Posterior vena cava (tissue), 2 donors: ENCODE data around the gene CES3. TPM values are rescaled to one million over a fixed set of nuclear protein-coding genes. Genes with fewer than 3 reads are reported as not detected.
A peak's percentile ranks its signal among the peaks of the same experiment; 100 is the strongest.
"Not testable (repeated sequence)": the region's sequence is repeated elsewhere in the genome, so short reads cannot be mapped to it uniquely, and the experiment has no call there.

Experiments
- DNase-seq: peaks from one replicate; pipeline ENCODE4 v3.0.0-alpha.2; 2020; ENCODE audit warnings: low spot score
- intact Hi-C, 2 donors: fragments of 100-400 bp; cut with DNase I; formaldehyde crosslinking; loops; one replicate each; pipeline versions ENCODE4 v1.14.1 to v1.14.2; 2022 to 2023
- total RNA-seq, 2 donors: library from RNA; stranded (reverse); fragmentation: NEBNext Ultra II Directional; extraction: Animal tissue kit (Norgen Biotek cat#: 25700); gene quantifications; one replicate each; pipeline ENCODE4 v1.2.1, GENCODE V29; 2021
- donor health status: DM: yes; HTN: yes; CAD: no.
- donor health status: DM: yes; HTN: yes; CAD: no.

CES3 gene
- total RNA-seq, 2 donors from 2014 or later: 0.10 to 1.3 TPM

DNA sequence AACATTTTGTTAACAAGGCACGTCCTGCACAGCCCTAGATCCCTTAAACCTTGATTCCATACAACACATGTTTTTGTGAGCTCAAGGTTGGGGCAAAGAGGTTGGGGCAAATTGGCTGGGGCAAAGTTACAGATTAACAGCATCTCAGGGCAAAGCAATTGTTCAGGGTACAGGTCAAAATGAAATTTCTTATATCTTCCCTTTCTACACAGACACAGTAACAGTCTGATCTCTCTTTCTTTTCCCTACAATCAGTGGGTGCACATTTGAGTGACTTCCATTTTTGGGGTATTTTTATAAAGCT is 5.0 kb upstream of the CES3 start:
- DNase-seq: not testable (repeated sequence)
- intact Hi-C loops: loop anchor here in 1 of 2 donors (2.0 kb wide), 1 partner anchor 231 kb away; no protein-coding TSS in a partner anchor

DNA sequence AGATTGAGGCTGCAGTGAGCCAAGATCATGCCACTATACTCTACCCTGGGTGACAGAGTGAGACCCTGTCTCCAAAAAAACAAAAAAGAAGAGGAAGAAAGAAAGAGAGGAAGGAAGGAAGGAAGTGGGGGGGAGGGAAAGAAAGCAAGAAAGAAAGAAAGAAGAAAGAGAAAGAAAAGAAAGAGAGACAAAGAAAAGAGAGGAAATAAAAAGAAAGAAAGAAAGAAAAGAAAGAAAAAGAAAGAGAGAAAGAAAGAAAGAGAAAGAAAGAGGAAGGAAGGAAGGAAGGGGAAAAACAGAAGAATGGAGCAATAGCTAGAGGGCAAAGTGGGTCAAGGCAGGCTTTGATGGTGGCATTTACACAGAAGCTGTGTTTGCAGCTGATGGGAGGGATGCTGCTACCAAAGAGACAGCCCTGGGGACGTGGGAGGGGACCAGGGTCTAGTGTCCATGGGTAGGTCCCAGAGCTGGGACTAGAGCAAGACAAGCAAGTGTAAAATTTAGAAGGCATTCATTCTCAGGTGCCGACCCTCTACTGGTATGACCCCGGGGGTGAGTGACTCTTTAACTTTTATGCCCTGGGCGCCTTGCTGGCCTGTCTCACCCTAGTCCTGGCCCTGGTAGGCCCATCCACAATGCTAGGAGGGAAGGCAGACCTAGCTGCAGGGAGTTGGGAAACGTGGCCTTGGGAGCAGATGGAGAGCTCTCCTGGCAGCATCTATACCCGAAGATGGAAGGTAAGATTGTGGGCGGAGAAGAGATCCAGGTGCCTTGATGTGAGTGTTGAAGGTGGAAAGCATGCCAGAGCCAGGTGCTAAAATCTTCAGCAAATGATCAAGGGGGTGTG is 2.0 kb upstream of the CES3 start:
- no peak for DNase-seq
- intact Hi-C loops: no loop called here

DNA sequence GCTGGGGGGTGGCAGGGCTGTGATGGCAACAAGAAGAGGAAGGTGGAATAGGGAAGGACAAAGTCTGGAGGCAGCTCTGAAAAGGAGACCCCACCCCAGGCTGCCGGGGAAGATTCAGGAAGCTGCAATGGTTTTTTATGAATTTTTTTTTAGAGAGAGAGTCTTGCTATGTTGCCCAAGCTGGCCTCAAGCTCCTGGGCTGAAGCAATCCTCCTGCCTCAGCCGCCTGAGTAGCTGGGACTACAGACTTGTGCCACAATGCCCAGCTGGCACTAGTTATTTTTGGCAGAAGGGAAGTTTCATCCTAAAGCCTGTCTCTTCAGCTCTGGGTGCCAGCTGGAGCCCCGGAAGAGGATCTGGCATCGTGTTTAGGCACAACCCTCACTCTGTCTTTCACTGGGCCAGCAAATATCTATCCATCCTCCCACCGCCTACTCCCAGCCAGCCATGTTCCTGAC is 1.3 kb upstream of the CES3 start:
- DNase-seq: peak; percentile 87
- intact Hi-C loops: no loop called here

DNA sequence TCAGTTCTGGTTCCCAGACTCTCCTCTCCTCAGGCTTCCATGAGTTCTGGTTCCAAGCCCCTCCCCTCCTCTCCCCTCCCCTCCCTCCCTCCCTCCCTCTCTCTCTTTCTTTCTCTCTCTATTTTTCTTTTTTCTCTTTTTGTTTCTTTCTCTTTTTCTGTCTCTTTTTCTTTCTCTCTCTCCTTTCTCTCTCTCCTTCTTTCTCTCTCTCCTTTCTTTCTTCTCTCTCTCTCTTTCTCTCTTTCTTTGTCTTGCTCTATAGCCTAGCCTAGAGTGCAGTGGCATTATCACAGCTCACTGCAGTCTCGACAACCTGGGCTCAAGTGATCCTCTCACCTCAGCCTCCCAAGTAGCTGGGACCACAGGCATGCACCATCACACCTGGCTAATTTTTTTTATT is 796 bp upstream of the CES3 start:
- DNase-seq: no peak
- intact Hi-C loops: no loop called here

DNA sequence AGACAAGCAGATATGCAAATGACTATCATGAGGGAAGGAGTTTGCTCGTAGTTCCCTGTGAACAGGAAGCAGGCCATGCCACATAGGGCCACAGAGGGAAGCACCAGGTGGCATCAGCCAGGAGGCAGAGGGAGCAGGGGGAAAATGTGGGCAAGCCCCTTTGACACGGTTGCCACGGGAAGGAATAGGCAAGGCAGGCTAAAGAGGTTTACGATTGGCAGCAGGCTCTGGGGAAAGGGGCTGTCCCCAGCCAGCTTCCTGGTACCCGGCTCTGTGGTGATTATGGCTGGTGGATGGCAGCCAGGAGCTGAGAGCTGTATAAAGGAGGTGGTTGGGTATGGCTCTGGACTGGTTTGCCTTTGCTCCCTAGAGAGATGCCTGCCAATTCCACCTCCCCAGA is 848 bp downstream of the CES3 start:
- intact Hi-C loops: no loop called here

DNA sequence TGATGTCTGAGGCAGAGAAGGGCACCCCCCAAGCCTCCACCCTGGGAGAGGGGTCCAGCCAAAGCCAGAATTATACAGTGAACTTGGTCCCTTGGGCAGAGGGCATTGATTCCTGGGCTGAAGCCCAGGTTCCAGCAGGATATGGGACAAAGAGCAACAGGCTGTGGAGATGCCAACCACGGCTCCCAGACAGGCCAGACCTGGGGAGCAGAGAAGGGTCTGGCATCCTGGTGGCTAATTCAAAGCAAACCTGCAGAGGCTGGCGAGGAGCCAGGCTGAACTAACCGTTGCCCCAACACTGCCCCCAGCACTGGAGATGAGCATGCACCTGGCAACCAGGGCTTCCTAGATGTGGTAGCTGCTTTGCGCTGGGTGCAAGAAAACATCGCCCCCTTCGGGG is 3.0 kb downstream of the CES3 start:
- intact Hi-C loops: no loop called here
- no peak for DNase-seq

More for the DNA sequence above, 848 bp downstream of the CES3 start:
- DNase-seq: no peak

DNA sequence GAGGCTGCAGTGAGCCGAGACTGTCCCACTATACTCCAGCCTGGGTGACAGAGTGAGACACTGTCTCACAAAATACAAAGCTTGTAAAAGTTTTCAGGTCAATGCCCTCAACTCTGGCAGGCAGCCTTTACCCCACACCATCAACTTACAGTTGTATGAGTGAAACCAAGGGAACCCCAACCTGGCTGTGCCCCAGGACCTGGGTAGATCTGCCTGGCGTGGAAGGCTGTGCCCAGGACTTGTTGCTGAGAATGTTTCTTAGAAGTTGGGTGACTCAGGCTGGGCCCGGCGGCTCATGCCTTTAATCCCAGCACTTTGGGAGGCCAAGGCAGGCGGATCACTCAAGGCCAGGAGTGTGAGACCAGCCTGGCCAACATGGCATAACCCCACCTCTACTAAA is 7.8 kb downstream of the CES3 start:
- intact Hi-C loops: no loop called here
- DNase-seq: no peak

DNA sequence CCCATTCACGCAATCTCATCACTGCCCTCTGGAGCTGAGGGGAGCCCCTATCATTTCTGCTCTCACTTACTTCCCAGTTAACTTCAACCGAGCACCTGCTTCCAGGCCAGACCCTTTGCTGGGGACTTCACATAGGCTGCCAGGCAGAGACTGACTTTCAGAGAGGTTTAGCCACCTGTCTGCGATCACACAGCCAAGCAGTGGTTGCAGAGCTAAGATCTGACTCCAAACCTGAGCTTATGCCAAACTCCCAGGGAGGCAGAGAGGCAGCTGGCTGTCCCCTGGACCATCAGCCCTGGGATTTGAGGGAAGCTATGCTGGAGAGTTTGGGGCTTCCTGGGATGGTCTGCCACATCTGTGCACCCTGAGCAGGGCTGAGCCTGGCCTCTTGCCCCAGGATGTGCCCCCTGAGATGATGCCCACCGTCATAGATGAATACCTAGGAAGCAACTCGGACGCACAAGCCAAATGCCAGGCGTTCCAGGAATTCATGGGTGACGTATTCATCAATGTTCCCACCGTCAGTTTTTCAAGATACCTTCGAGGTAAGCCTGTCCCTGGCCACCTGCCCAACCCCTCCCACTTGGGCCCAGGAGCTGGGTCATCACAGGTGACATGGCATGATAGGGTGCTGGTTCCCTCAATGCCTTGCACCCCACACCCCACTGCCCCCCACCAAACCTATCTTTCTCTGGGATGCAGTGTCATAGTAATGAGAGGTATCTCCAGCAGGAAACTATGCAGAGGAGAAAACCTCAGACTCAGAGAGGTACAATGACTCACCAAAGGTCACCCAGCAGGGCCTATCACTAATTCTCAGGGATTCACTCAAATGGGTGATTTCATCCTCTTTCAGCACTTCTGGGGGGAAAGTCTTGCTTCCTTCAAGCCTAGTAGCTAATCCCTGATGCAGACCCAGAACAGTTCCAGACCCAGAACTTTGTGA is 10.0 kb downstream of the CES3 start:
- no peak for DNase-seq
- intact Hi-C loops: loop anchor here in 1 of 2 donors (10.0 kb wide), 1 partner anchor 214 kb away; the partner anchor contains the start of gene MATCAP1

DNA sequence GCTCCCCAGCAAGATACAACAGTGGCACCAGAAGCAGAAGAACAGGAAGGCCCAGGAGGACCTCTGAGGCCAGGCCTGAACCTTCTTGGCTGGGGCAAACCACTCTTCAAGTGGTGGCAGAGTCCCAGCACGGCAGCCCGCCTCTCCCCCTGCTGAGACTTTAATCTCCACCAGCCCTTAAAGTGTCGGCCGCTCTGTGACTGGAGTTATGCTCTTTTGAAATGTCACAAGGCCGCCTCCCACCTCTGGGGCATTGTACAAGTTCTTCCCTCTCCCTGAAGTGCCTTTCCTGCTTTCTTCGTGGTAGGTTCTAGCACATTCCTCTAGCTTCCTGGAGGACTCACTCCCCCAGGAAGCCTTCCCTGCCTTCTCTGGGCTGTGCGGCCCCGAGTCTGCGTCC is 11.9 kb downstream of the CES3 start:
- DNase-seq: no peak
- intact Hi-C loops: loop anchor here in 1 of 2 donors (10.0 kb wide), 1 partner anchor 212 kb away; the partner anchor contains the start of gene MATCAP1

DNA sequence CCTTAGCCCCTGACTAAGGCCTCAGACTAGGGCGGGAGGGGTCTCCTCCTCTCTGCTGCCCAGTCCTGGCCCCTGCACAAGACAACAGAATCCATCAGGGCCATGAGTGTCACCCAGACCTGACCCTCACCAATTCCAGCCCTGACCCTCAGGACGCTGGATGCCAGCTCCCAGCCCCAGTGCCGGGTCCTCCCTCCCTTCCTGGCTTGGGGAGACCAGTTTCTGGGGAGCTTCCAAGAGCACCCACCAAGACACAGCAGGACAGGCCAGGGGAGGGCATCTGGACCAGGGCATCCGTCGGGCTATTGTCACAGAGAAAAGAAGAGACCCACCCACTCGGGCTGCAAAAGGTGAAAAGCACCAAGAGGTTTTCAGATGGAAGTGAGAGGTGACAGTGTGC is 12.7 kb downstream of the CES3 start:
- DNase-seq: no peak
- intact Hi-C loops: loop anchor here in 1 of 2 donors (10.0 kb wide), 1 partner anchor 211 kb away; the partner anchor contains the start of gene MATCAP1

DNA sequence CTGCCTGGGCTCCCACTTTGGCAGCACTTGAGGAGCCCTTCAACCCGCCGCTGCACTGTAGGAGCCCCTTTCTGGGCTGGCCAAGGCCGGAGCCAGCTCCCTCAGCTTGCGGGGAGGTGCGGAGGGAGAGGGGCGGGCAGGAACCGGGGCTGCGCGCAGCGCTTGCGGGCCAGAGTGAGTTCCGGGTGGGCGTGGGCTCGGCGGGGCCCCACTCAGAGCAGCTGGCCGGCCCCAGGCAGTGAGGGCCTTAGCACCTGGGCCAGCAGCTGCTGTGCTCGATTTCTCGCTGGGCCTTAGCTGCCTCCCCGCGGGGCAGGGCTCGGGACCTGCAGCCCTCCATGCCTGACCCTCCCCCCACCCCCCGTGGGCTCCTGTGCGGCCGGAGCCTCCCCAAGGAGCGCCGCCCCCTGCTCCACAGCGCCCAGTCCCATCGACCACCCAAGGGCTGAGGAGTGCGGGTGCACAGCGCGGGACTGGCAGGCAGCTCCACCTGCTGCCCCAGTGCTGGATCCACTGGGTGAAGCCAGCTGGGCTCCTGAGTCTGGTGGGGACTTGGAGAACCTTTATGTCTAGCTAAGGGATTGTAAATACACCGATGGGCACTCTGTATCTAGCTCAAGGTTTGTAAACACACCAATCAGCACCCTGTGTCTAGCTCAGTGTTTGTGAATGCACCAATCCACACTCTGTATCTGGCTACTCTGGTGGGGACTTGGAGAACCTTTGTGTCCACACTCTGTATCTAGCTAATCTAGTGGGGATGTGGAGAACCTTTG is 13.3 kb downstream of the CES3 start:
- DNase-seq: not testable (repeated sequence)
- intact Hi-C loops: loop anchor here in 1 of 2 donors (10.0 kb wide), 1 partner anchor 210 kb away; the partner anchor contains the start of gene MATCAP1

DNA sequence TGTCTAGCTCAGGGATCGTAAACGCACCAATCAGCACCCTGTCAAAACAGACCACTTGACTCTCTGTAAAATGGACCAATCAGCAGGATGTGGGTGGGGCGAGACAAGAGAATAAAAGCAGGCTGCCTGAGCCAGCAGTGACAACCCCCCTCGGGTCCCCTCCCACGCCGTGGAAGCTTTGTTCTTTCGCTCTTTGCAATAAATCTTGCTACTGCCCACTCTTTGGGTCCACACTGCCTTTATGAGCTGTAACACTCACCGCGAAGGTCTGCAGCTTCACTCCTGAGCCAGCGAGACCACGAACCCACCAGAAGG is 13.8 kb downstream of the CES3 start:
- not testable (repeated sequence) for DNase-seq
- intact Hi-C loops: loop anchor here in 1 of 2 donors (5.0 to 10.0 kb wide), 2 partner anchors 182 to 210 kb away; partner anchors contain the start of genes FBXL8, MATCAP1 and TRADD

DNA sequence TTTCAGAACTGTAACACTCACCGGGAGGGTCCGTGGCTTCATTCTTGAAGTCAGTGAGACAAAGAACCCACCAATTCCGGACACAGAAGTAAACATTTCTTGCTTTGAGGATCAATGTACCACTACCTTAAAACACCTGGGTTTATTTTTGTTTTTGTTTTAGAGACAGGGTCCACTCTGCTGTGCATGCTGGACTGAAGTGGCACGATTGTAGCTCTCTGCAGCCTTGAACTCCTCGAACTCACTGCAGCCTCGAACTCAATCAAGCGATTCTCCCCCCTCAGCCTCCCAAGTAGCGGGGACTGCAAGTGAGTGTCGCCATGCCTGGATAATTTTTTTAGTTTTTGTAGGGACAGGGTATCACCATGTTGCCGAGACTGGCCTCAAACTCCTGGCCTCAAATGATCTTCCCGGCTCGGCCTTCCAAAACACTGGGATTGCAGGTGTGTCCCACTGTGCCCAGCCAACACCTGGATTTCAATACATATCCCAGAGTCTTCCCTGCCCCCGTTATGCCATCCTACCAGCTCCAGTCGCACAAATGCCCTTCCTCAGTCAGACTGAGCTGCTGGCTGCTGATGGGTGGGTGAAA is 14.3 kb downstream of the CES3 start:
- intact Hi-C loops: loop anchor here in 1 of 2 donors (5.0 to 10.0 kb wide), 2 partner anchors 182 to 209 kb away; partner anchors contain the start of genes FBXL8, MATCAP1 and TRADD
- DNase-seq: no peak

DNA sequence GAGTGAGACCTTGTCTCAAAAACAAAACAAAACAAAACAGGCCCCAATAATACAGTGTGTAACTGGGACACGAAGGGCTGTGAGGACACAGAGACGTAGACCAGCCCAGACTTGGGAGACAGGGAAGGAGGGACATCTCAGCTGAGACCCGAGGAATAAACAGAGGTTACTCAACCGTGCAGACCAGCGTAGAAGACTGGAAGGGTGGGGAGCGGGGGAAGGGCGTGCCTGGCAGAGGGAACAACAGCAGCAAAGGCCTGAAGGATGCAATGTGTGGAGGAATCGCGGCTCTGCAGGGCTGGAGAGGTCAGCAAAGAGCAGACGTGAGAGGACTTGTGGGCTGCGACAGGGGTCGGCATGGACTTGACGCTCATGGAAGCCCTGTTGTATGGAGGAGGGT is 15.7 kb downstream of the CES3 start:
- intact Hi-C loops: loop anchor here (2.0 to 10.0 kb wide), 3 partner anchors 178 to 208 kb away; partner anchors contain the start of genes FBXL8 (in 1 of the 2), MATCAP1 (in 1 of the 2) and TRADD (in 1 of the 2)
- no peak for DNase-seq

DNA sequence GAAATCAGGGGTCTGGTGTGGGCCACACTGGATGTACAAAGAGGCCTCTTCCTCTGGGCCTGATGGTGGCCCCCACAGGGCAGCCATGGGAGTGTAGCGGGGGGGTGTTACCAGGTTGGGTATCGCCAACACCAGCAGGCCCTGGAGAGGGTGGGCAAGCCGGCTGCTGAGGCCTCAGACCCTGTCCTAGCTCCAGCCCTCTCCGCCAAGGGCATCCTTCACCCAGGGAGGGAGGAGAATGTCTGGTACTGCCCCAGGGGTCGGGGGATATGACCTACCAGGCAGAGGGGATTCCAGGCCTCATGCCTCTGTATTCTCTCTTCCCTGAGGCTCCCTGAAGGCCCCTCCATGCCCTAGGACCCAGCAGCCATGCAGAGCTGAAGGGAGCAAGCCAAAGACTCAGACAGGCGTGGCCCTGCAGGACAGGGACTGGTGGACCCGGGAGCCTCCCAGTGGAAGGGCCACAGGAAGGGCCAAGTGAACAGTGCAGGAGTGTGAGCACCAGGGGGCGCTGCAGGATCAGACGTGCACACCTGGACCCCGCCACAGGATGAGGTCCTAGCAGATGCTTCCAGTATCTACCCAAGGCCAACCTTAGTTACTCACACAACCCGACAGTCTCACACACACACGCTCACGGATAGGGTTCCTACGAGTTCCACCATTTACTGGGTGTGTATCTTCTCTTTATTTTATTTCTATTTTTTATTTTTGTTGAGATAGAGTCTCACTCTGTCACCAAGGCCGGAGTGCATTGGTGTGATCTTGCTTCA is 16.5 kb downstream of the CES3 start:
- DNase-seq: peak; percentile 96
- intact Hi-C loops: loop anchor here (2.0 to 10.0 kb wide), 3 partner anchors 177 to 207 kb away; partner anchors contain the start of genes FBXL8 (in 1 of the 2), MATCAP1 (in 1 of the 2) and TRADD (in 1 of the 2)

DNA sequence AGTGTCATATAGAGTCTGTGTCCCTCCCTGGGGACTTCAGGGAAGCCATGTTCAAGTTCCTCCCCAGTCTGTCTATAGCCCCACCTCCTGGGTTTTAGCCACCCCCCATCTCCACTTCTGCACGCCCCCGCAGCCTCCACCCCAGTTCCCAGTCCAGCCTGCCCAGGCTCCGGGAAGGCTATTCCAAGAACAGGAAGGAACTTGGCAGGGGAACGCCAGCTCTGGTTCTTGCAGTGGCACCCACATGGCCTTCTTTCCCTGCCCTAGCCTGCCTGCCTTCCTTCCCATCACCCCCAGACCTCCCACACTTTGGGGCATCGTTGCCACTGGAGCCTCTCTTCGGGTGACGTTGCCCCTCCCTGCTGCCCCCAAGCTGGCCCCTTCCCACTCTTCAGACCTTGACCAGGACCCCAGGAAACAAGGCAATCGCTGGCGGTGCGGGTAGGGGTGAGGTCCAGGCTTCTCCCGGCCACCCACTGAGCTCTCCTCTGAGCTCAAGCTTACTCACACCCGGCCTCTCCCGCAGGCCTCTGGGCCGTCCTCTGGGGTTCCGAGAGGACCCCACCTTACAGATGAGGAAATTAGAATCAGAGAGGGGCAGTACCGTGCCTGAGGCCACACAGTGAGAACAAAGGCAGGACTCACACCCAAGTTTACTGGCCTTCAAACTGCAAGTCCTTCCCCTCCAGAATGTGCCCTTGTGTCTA is 18.1 kb downstream of the CES3 start:
- intact Hi-C loops: loop anchor here in 1 of 2 donors (5.0 to 10.0 kb wide), 2 partner anchors 178 to 206 kb away; partner anchors contain the start of genes FBXL8, MATCAP1 and TRADD
- peak; percentile 88 for DNase-seq

DNA sequence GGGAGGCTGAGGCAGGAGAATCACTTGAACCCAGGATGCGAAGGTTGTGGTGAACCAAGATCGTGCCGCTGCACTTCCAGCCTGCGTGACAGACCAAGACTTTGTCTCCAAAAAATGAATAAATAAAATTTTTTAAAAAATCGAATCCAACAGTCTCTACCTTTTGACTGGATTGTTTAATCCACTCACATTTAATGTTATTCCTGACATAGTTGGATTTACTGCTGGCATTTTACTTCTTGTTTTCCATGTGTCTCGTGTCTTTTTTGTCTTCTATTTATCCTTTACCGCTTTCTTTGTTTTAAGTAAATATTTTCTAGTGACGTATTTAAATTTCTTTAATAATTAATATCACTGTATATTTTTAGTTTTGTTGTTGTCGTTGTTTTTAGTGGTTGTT is 22.0 kb downstream of the CES3 start:
- DNase-seq: no peak
- intact Hi-C loops: no loop called here
